Activated T-cell treated with anti-CD3 and anti-CD28 coated beads for 4 hours (primary cell): Measurements from ENCODE around the gene FBXW10B.
"Not testable (repeated sequence)": the region's sequence is repeated elsewhere in the genome, so short reads cannot be mapped to it uniquely, and the experiment has no call there.

Experiments used
- DNase-seq: peaks from one replicate; pipeline ENCODE4 v3.0.0-alpha.2; 2020

FBXW10B gene

GRCh38 chr17:15619331-15620058 is at the start of gene FBXW10B:
TSS of gene FBXW10B (minus strand) at chr17:15619704. CDS start at chr17:15619512, 192 bp downstream.
- not testable (repeated sequence) for DNase-seq

- no peak for DNase-seq
Measured at GRCh38 chr17:15663691-15664090, 44.2 kb upstream of the FBXW10B start.

GRCh38 chr17:15663176-15663575 is 43.7 kb upstream of the FBXW10B start:
- DNase-seq = no peak

- no peak for DNase-seq
Measured at GRCh38 chr17:15662681-15663080, 43.2 kb upstream of the FBXW10B start.

- no peak for DNase-seq
Measured at GRCh38 chr17:15660077-15660476, 40.6 kb upstream of the FBXW10B start.

- no peak for DNase-seq
Measured at GRCh38 chr17:15659663-15660062, 40.2 kb upstream of the FBXW10B start.

- no peak for DNase-seq
Measured at GRCh38 chr17:15659236-15659635, 39.7 kb upstream of the FBXW10B start.

- no peak for DNase-seq
Measured at GRCh38 chr17:15658296-15658695, 38.8 kb upstream of the FBXW10B start.

GRCh38 chr17:15657868-15658267 is 38.4 kb upstream of the FBXW10B start:
- DNase-seq = no peak

GRCh38 chr17:15654886-15655561 is 35.5 kb upstream of the FBXW10B start:
- no peak for DNase-seq

GRCh38 chr17:15654401-15654800 is 34.9 kb upstream of the FBXW10B start:
- not testable (repeated sequence) for DNase-seq

- no peak for DNase-seq
Measured at GRCh38 chr17:15652960-15653359, 33.5 kb upstream of the FBXW10B start.

GRCh38 chr17:15651583-15652110 is 32.1 kb upstream of the FBXW10B start:
- DNase-seq = no peak

GRCh38 chr17:15650741-15651582 is 31.5 kb upstream of the FBXW10B start:
- DNase-seq = no peak

GRCh38 chr17:15649861-15650421 is 30.4 kb upstream of the FBXW10B start:
- DNase-seq = no peak

- DNase-seq = no peak
Measured at GRCh38 chr17:15648386-15648785, 28.9 kb upstream of the FBXW10B start.

GRCh38 chr17:15645942-15646312 is 26.4 kb upstream of the FBXW10B start:
- DNase-seq = not testable (repeated sequence)

GRCh38 chr17:15645099-15645941 is 25.8 kb upstream of the FBXW10B start:
- DNase-seq = not testable (repeated sequence)

GRCh38 chr17:15642505-15643251 is 23.2 kb upstream of the FBXW10B start:
- not testable (repeated sequence) for DNase-seq

GRCh38 chr17:15642014-15642413 is 22.5 kb upstream of the FBXW10B start:
- DNase-seq = not testable (repeated sequence)

- not testable (repeated sequence) for DNase-seq
Measured at GRCh38 chr17:15630930-15631453, 11.5 kb upstream of the FBXW10B start.
